Stimulated activated CD8-positive, alpha-beta memory T cell treated with anti-CD3 and anti-CD28 coated beads, Interleukin-4, amount 100 ng/mL, for 4 hours (primary cell): ENCODE results near the gene HDAC9.

Experiments used
- DNase-seq, 2 donors: peaks; one replicate each; pipeline ENCODE4 v3.0.0-alpha.2; 2020; ENCODE audit warnings: low read depth in 2 of 2, low spot score in 1 of 2

Gene HDAC9

GRCh38 chr7:18521945-18522566 lies 26.5 kb downstream of the HDAC9 start:
- DNase-seq, result no peak

DNA sequence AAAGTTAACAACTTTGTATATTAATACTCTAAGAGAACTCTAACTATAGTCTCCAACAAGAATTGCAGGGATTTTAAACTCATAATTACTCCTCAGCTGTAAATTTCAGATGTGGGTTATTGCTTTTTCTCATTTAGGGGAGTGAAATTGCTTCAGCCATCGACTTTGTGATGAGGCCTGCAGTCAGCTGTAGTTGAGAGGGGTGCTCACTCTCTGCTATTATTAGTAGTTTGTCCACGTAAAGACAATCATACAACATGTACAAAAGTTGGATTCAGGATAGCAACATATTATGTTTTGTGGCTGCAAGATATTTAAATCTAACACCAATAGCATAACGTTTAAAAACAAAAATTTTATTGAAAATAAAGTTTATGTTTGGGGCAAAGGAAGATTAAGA lies 28.7 kb downstream of the HDAC9 start:
- DNase-seq, result no peak

GRCh38 chr7:18526368-18526878 lies 30.9 kb downstream of the HDAC9 start:
- DNase-seq, result no peak

GRCh38 chr7:18529239-18529638 lies 33.7 kb downstream of the HDAC9 start:
- no peak for DNase-seq

- no peak for DNase-seq
Measured at GRCh38 chr7:18530224-18531179, 35.0 kb downstream of the HDAC9 start.

DNA sequence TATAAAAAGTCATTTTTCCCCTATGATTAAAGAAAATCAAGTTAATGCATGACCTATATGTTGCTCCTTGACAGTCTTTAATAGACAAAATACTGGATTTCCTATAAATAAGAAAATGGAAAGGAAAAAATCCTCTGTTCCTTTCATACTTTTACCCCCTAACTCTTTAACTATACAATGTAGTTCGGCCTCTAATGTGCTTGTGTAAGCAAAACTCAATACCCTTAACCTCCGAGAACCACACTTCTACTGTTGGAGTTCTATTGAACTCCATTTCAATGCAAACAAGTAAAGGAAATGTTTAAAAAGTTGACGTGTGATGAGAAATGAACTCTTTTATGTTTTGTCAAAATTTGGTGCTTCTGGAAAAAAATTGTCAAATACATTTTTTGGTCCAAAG lies 36.0 kb downstream of the HDAC9 start:
- no peak for DNase-seq

DNA sequence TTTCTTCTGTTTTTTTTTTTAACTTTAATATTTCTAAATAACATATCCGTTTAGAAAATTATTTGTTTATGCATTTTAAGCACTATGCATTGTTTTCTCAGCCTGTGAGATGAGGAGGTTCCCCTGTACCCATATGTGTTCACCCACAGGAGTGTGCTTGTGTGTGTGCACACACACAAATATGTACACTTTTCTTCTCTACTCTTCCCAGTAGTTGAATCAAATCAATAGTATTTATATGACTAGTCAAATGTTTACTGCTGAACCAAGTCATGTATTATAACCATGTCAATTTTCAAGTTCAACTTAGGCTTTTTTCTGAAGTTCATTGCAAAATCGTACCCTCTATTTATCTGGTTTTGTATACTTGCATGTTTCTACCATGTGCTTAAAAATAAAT lies 37.3 kb downstream of the HDAC9 start:
- DNase-seq, result no peak

DNA sequence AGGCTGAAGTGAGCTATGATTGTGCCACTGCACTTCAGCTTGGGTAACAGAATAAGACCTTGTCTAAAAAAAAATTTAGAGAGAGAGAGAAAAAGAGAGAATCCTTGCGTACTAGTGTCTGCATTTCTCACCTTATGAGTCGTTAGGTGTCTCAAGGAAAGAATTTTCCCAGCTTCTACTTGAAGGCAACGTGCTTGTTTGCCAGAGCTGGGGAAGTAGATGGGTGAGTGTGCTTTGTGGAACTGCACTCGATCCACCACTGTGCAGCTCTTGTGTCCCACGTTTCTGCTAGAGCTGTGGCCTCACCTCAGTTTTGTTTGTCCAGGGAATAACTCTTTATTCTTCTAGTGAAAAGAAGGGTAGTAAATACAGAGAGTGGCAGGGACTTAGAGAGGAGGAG lies 38.9 kb downstream of the HDAC9 start:
- DNase-seq, result no peak

- DNase-seq, result no peak
Measured at GRCh38 chr7:18535810-18536415, 40.4 kb downstream of the HDAC9 start.

DNA sequence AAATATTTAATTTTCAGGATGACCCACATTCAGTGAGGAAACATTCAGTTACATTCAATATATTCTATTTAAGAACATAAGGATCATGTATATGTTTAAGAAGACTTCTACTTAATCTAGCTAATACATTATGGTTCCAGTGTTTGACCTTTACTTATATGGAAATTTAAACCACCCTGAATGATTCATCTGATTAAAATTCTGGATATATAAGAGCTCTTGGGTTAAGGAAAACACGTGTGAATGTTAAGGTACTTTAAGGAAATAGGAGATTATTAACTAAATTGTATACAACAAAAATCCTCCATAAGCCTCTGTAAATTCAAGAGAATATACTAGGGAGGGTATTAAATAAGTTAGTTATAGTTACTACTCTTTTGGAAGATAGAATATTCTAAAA lies 40.9 kb downstream of the HDAC9 start:
- no peak for DNase-seq

- DNase-seq, result no peak
Measured at GRCh38 chr7:18538554-18539250, 43.2 kb downstream of the HDAC9 start.

DNA sequence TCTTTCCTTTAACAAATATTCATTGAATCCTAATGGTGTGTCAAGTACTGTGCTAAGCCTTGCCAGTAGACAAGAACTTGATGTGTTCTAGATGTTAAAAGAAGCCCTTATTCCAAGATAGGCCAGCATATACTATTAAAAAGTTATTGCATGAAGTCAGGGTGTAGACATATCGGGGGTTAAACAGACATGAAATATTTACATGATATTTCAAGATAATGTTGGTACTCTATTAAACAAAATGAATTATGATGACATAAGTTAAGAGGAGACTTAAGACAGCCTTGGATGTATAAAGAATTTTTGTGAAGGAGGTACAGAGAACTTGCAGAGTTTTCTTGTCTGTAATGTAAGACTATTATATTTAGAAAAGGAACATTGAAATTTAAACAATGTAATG lies 44.8 kb downstream of the HDAC9 start:
- no peak for DNase-seq

DNA sequence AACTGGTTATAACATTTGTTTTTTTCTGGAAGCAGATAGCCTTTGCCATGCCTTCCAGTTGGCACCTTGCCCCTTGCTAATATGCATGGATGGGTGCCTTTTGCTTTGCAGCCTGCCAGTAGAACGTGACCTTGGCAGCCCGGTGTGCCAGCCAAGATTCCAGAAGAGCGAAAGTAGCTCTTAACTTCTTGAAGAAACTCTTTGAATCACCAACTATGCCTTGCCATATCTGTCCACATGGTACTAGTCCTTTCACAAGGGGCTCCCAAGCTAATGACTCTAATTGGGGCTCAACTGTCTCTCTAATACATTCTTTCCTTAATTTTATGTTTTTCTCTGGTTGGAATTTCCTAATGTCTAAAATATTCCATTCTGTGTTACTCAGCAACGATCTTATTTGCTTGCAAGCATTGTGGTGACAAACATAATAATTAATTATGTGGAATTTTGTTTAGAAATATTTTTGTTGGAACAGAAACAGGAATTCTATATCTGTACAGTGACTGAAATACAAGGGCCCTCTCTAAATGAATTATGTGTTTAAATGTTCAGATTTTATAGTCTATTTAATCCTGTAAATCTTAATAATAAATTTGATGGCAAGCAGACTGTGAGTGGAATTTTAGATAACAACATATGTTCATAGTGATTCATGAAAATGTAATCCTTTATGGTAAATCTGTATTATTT lies 45.8 kb downstream of the HDAC9 start:
- no peak for DNase-seq

GRCh38 chr7:18541871-18542212 lies 46.3 kb downstream of the HDAC9 start:
- DNase-seq, result no peak

DNA sequence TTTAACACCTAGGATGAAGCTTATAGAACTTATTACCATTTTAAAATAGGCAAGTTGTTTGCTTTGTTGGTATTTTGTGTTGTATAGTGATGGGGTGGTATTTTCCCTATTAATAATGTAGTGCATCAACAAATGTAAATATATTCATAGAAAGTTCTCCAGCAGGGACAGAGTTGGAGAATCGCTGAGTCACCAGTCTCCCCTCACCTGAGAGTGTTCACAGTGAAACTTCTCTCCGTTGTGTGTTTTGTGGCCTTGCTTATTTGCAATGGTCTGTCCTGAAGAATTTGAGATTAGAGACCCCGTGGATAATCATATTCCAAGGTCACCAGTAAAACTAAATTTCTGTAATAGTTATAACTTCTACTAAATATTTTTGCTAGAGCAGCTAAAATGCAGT lies 51.0 kb downstream of the HDAC9 start:
- no peak for DNase-seq

- DNase-seq, result no peak
Measured at GRCh38 chr7:18547509-18548187, 52.1 kb downstream of the HDAC9 start.

GRCh38 chr7:18548534-18548933 lies 53.0 kb downstream of the HDAC9 start:
- no peak for DNase-seq

DNA sequence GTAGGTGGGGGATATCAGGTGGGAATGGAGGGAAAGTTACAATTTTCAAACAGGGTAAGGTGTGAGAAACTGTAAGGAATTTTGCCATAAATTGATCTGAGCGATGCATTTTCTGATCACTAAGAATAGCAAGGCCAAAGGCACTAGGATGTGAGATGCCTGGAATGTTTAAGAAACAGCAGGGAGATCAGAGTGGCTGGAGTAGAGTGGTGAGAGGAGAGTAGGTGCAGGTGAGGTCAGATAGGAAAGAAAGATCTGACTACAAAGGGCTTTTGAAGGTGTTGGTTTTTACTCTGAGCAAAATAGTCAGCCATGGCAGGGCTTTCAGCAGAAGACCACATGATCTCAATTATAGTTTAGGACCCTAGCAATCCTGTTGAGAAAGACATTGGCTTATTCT lies 55.0 kb downstream of the HDAC9 start:
- DNase-seq, result no peak

DNA sequence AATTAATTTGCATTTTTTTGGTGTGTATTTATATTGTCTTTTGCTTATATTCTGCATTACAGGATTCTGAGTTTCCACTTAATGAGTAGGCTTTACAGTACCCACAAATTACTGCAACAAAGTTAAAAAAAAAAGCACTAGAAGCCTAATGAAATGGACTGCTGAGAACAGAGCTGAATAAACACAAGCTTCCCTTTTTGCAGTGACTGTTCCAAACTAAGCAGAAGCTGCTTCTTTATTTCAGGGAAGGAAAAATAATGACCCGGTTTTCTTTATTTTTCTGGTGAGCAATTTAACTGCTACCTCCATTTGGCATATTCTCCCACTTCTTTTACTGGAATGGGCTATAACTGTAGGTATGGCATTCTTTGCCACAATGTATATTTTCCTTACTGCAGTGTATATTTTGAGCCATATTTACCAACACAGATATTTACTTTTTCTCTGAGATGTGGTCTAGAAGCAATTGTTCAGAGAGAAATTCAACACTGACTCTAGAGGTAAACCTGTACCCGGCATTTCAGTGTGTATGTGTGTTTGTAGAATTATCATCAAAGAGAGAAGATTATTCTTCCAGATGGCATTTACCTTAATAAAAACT lies 56.9 kb downstream of the HDAC9 start:
- DNase-seq, result no peak
